GM21717 (cell line): ENCODE measurements around the gene GSC.
"Not testable (repeated sequence)": the region's sequence is repeated elsewhere in the genome, so short reads cannot be mapped to it uniquely, and the experiment has no call there.

Source experiments
- ATAC-seq: cut with Tn5 transposase; IDR thresholded peaks from one replicate; pipeline ENCODE4 v1.9.1; 2021; ENCODE audit warnings: mild to moderate bottlenecking, moderate library complexity; ENCODE audit not compliant: unreplicated experiment

GSC gene

GRCh38 chr14:94747739-94748138 lies 22.2 kb downstream of the GSC start:
- ATAC-seq = no peak

- ATAC-seq = not testable (repeated sequence)
Measured at GRCh38 chr14:94747153-94747552, 22.8 kb downstream of the GSC start.

- ATAC-seq = no peak
Measured at GRCh38 chr14:94746131-94746530, 23.8 kb downstream of the GSC start.

- no peak for ATAC-seq
Measured at GRCh38 chr14:94738751-94739150, 31.2 kb downstream of the GSC start.

GRCh38 chr14:94738097-94738496 lies 31.8 kb downstream of the GSC start:
- ATAC-seq = no peak

DNA sequence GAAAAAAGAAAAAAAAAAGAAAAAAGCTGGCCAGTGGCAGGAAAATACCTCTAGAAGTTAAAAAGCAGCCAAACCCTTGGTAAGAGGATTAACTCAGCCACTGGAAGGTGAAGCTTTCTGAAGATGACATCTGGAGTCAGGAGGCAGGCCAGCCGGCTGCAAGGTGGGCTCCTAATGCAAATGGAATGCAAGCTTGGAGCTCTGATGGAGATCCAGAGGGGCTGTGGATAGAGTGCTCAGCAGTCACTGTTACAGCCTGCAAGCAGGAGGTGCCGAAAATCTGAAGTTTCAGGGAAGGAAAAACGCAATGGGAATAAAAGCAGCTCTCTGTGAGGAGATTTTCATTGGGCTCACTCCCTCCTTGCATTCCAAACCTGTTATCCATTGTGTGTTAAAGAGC lies 41.0 kb downstream of the GSC start:
- ATAC-seq = no peak

DNA sequence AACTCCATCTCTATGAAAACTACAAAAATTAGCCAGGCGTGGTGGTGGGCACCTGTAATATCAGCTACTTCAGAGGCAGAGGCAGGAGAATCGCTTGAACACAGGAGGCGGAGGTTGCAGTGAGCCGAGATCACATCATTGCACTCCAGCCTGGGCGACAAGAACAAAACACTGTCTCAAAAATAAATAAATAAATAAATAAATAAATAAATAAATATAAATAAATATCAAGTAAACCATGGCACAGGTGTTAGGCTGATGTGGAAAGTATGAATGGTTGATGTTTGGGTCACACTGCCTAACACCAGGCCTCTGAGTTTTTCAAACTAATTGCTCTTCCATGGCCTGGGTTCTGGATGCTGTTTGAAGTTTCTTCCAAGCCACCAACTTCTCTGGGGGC lies 41.5 kb downstream of the GSC start:
- not testable (repeated sequence) for ATAC-seq

GRCh38 chr14:94726649-94727048 lies 43.3 kb downstream of the GSC start:
- ATAC-seq = not testable (repeated sequence)

- no peak for ATAC-seq
Measured at GRCh38 chr14:94724993-94725392, 44.9 kb downstream of the GSC start.

DNA sequence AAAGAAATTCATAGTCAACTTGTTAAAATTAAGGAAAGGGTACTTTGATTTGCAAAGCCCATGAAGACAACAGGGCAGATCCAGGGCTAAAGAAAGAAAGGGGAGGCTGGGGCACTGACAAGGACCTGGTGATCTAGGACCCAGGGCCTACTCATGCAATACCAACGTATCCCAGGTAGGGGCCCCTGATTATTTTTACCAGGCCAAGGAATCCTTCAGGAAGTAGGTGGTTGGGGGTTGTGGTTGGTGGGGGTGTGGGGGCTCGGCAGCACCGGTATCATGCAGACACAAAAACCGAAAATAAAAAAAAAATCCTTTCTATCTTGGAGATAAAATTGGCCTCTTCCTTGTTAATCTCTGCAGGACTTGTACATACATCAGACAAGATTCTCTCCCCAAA lies 47.5 kb downstream of the GSC start:
- ATAC-seq = no peak
